MM.1S (cell line): ENCODE measurements around the gene TAOK1.

Experiments used
- DNase-seq: peaks from one replicate; pipeline ENCODE4 v3.0.0-alpha.2; 2015
- H2AFZ ChIP-seq: fragments of 300-600 bp; sonication (generic); 2 replicates; pipeline ENCODE4 v1.6.0; 2016; ENCODE audit warnings: antibody characterized with exemption, low read length
- H3F3A ChIP-seq: fragments of 300-600 bp; sonication (generic); 2 replicates; pipeline ENCODE4 v1.6.1; 2016; ENCODE audit warnings: mild to moderate bottlenecking, antibody characterized with exemption, low read length, moderate library complexity, mixed read lengths; ENCODE audit not compliant: insufficient read depth
- H3K27ac ChIP-seq: fragments of 300-600 bp; sonication (generic); 2 replicates; pipeline ENCODE4 v1.5.1; 2016; ENCODE audit warnings: mild to moderate bottlenecking, low read length
- H3K27me3 ChIP-seq: fragments of 300-600 bp; sonication (generic); replicated peaks from 2 replicates; pipeline ENCODE4 v1.6.0; 2016; ENCODE audit warnings: low read length; ENCODE audit not compliant: insufficient read depth
- H3K36me3 ChIP-seq: fragments of 300-600 bp; sonication (generic); replicated peaks from 2 replicates; pipeline ENCODE4 v1.6.1; 2016; ENCODE audit warnings: mild to moderate bottlenecking, low read length, mixed read lengths; ENCODE audit not compliant: insufficient read depth
- H3K4me1 ChIP-seq: fragments of 300-600 bp; sonication (generic); 2 replicates; pipeline ENCODE4 v1.6.1; 2016; ENCODE audit warnings: low read length, mixed read lengths
- H3K4me2 ChIP-seq: fragments of 300-600 bp; sonication (generic); 2 replicates; pipeline ENCODE4 v1.6.0; 2016; ENCODE audit warnings: low read depth, low read length
- H3K4me3 ChIP-seq: fragments of 300-600 bp; sonication (generic); 2 replicates; pipeline ENCODE4 v1.5.1; 2016; ENCODE audit warnings: low read length, mixed read lengths
- H3K79me2 ChIP-seq: fragments of 300-600 bp; sonication (generic); 2 replicates; pipeline ENCODE4 v1.6.1; 2016; ENCODE audit warnings: mixed run types, low read length, mixed read lengths
- H3K9ac ChIP-seq: fragments of 300-600 bp; sonication (generic); 2 replicates; pipeline ENCODE4 v1.6.1; 2016; ENCODE audit warnings: low read length, mixed read lengths
- H3K9me2 ChIP-seq: fragments of 300-600 bp; sonication (generic); replicated peaks from 2 replicates; pipeline ENCODE4 v1.6.1; 2016; ENCODE audit warnings: mild to moderate bottlenecking, low read length, mixed read lengths; ENCODE audit not compliant: insufficient read depth
- H3K9me3 ChIP-seq: fragments of 300-600 bp; sonication (generic); replicated peaks from 2 replicates; pipeline ENCODE4 v1.6.1; 2016; ENCODE audit warnings: mild to moderate bottlenecking, low read length, mixed read lengths; ENCODE audit not compliant: insufficient read depth
- H4K20me1 ChIP-seq: fragments of 300-600 bp; sonication (generic); 2 replicates; pipeline ENCODE4 v1.6.1; 2016; ENCODE audit warnings: mild to moderate bottlenecking, low read length, moderate library complexity, mixed read lengths; ENCODE audit not compliant: insufficient read depth
- CTCF ChIP-seq: fragments of 300-600 bp; sonication (generic); IDR thresholded peaks from 2 replicates; pipeline ENCODE4 v1.5.1; 2016; ENCODE audit warnings: antibody characterized with exemption, low read length, mixed read lengths
- EZH2 ChIP-seq: fragments of 300-600 bp; sonication (generic); optimal IDR thresholded peaks from 2 replicates; pipeline ENCODE3; 2017; ENCODE audit warnings: low read depth, mild to moderate bottlenecking, antibody characterized with exemption, low read length, mixed read lengths
- EZH2phosphoT487 ChIP-seq: fragments of 300-600 bp; sonication (generic); IDR thresholded peaks from 2 replicates; pipeline ENCODE4 v1.6.1; 2018; ENCODE audit warnings: antibody characterized with exemption, low read length

Gene TAOK1

GRCh38 chr17:29577001-29577370, 186.8 kb downstream of the TAOK1 start:
- Histone ChIP-seq H3K9me2 (no peaks in the 10 kb centered on the region), H3K9ac (no peak overlapping the region), H3K36me3 (no peaks in the 10 kb centered on the region), H3K4me1 (peaks cover 8% of the 10 kb centered on the region; the same call in 1 of the 2 replicates), H3K27ac (no peak overlapping the region), H3K4me3 (no peak overlapping the region), H3K79me2 (no peaks in the 10 kb centered on the region; the same call in 1 of the 2 replicates), H4K20me1 (no peaks in the 10 kb centered on the region), H3F3A (no peaks in the 10 kb centered on the region), H2AFZ (no peak overlapping the region), H3K4me2 (no peak overlapping the region), H3K9me3 (no peaks in the 10 kb centered on the region), H3K27me3 (no peaks in the 10 kb centered on the region)
- no peak for DNase-seq
- no peak for TF ChIP-seq CTCF
- TF ChIP-seq EZH2, result no peak
- no peak for TF ChIP-seq EZH2phosphoT487

DNA sequence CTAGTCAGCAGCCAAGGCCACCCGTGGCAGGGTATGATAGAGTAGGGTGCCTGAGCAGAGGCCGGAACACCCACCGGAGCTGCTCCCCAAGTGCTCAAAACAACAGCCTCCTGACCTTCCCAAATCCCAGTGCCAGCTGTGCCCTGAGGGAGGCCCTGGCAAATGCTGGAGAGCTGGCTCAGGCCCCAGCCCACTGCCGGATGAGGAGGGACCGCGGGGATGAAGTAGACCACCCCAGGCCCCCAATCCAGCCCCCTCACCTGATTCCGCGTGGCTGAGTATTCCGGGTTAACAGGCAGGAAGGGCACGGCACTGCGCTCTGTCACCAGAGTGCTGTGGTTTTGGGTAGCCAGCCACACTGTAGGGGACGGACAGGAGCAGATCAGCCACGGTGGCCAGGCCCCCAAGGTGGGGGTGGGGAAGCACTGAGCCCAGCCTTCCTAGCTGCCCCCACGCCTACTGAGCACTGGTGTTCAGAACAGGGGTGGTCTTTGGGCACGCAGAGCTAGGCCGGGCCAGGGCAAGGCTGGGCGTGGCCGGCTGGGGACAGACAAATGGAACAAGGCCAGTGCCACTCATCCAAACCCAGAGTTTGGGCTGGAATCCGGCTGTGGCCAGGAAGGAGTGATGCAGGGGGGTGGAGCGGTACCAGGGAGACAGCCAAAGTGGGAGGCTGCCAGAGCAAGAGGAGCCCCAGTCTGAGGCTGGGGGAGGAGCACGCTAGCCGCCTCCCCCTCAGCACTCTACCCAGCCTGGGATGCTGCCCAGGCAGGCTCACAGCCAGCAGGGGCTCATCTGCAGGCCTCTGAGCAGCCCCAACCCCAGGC, 187.4 kb downstream of the TAOK1 start:
- H3K79me2 ChIP-seq, result peaks cover 3% of the 10 kb centered on the region
- peaks cover 8% of the 10 kb centered on the region; the same call in 1 of the 2 replicates for H3K4me1 ChIP-seq
- no peaks in the 10 kb centered on the region for H3F3A ChIP-seq
- DNase-seq, result no peak
- H3K27ac ChIP-seq, result no peak overlapping the region
- H3K9ac ChIP-seq, result no peak overlapping the region
- no peak overlapping the region for H2AFZ ChIP-seq
- H3K27me3 ChIP-seq, result no peaks in the 10 kb centered on the region
- no peaks in the 10 kb centered on the region for H3K9me2 ChIP-seq
- H3K36me3 ChIP-seq, result no peaks in the 10 kb centered on the region
- no peak overlapping the region for H3K4me3 ChIP-seq
- TF ChIP-seq EZH2phosphoT487 (no peak), EZH2 (no peak), CTCF (no peak)
- H3K4me2 ChIP-seq, result no peak overlapping the region
- no peaks in the 10 kb centered on the region for H3K9me3 ChIP-seq
- no peaks in the 10 kb centered on the region for H4K20me1 ChIP-seq

GRCh38 chr17:29578626-29579485, 188.7 kb downstream of the TAOK1 start:
- H3K27me3 ChIP-seq, result no peaks in the 10 kb centered on the region
- H3F3A ChIP-seq, result no peaks in the 10 kb centered on the region
- TF ChIP-seq EZH2phosphoT487 (no peak), EZH2 (no peak), CTCF (no peak)
- no peaks in the 10 kb centered on the region for H4K20me1 ChIP-seq
- H3K4me2 ChIP-seq, result no peak overlapping the region
- H3K9me2 ChIP-seq, result no peaks in the 10 kb centered on the region
- no peak overlapping the region for H3K27ac ChIP-seq
- H3K4me3 ChIP-seq, result no peak overlapping the region
- no peaks in the 10 kb centered on the region for H3K9me3 ChIP-seq
- DNase-seq, result no peak
- no peaks in the 10 kb centered on the region for H3K36me3 ChIP-seq
- peaks cover 7% of the 10 kb centered on the region for H3K79me2 ChIP-seq
- H3K4me1 ChIP-seq, result peaks cover 8% of the 10 kb centered on the region; the same call in 1 of the 2 replicates
- no peak overlapping the region for H3K9ac ChIP-seq
- no peak overlapping the region for H2AFZ ChIP-seq
